ENCODE results near the gene RCAN1.

- TF ChIP-seq CTCF (IDR thresholded peaks at IDR 0.05; ENCODE audit: low read depth, low read length) (no peak), EZH2phosphoT487 (IDR thresholded peaks at IDR 0.05; ENCODE audit: low read depth) (no peak)
Measured at GRCh38 chr21:34519694-34520093, 95.2 kb downstream of the RCAN1 start.

Data from OCI-LY3 (cell line).